Parathyroid adenoma (tissue), 2 donors: ENCODE results near the gene TMPRSS13.

Experiments used
- H2AFZ ChIP-seq: fragments of 300-600 bp; sonication (generic); one replicate; pipeline ENCODE4 v1.7.0; 2017; ENCODE audit warnings: antibody characterized with exemption, mild to moderate bottlenecking
- H3K27ac ChIP-seq: fragments of 300-600 bp; sonication (generic); one replicate; pipeline ENCODE4 v1.7.0; 2017
- H3K27me3 ChIP-seq: fragments of 300-600 bp; sonication (generic); one replicate; pipeline ENCODE4 v1.7.0; 2017; ENCODE audit warnings: low read length; ENCODE audit not compliant: control insufficient read depth, insufficient read depth
- H3K36me3 ChIP-seq: fragments of 300-600 bp; sonication (generic); one replicate; pipeline ENCODE4 v1.7.0; 2017; ENCODE audit warnings: low read length; ENCODE audit not compliant: control insufficient read depth, insufficient read depth
- H3K4me1 ChIP-seq: fragments of 300-600 bp; sonication (generic); one replicate; pipeline ENCODE4 v1.7.0; 2017; ENCODE audit warnings: control low read depth
- H3K4me2 ChIP-seq: fragments of 300-600 bp; sonication (generic); one replicate; pipeline ENCODE4 v1.7.0; 2017; ENCODE audit warnings: low read length
- H3K4me3 ChIP-seq: fragments of 300-600 bp; sonication (generic); one replicate; pipeline ENCODE4 v1.7.0; 2017; ENCODE audit warnings: low read depth, low read length
- H3K79me2 ChIP-seq: fragments of 300-600 bp; sonication (generic); one replicate; pipeline ENCODE4 v1.7.0; 2017; ENCODE audit warnings: control low read depth
- H3K9ac ChIP-seq: fragments of 300-600 bp; sonication (generic); one replicate; pipeline ENCODE4 v1.7.0; 2017; ENCODE audit warnings: mild to moderate bottlenecking
- H3K9me3 ChIP-seq: fragments of 300-600 bp; sonication (generic); one replicate; pipeline ENCODE4 v1.7.0; 2017; ENCODE audit warnings: low read length; ENCODE audit not compliant: control insufficient read depth
- TF ChIP-seq, protein P1 (sequence below): fragments of 300-600 bp; sonication (generic); IDR thresholded peaks from one replicate; pipeline ENCODE4 v1.7.0; 2017; ENCODE audit warnings: antibody characterized with exemption, mild to moderate bottlenecking
- donor health status: primary hyperparathyroidism.

TMPRSS13 gene

DNA sequence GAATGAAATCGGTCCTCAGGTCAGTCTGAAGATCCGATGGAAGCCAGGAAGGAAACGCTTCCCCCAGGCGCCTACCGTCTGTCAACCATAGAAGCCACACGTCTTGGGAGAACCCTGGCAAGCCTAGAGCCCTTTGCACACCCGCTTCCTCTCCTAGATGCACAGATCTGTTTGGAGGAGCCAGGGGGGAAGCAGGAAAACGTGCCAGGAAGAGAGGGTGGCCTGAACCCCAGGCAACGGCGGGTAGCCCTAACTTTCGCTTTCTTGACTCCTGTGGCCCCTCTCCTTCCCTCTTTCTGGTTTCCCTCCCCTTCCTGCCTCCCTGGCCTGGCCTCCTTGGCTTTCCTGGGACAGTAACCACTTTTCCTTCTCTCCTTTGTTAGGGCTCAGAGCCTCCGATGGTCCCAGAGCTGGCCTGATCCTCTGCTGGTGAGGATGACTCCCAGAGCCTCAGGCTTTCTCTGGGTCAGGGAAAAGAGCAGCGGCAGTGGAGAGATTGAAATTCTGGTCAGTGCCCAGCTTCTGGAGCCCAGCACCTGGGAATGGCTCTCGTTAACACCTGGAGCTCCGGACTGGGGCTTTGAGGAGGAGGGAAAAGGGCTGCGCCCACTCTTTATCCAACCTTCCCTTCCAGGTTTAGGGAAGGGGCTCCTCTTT is 54.8 kb downstream of the TMPRSS13 start:
- no peak overlapping the region for H2AFZ ChIP-seq
- H3K4me1 ChIP-seq = no peaks in the 10 kb centered on the region
- no peaks in the 10 kb centered on the region for H3K36me3 ChIP-seq
- H3K9ac ChIP-seq = no peak overlapping the region
- H3K79me2 ChIP-seq = no peaks in the 10 kb centered on the region
- TF ChIP-seq, protein P1, sequence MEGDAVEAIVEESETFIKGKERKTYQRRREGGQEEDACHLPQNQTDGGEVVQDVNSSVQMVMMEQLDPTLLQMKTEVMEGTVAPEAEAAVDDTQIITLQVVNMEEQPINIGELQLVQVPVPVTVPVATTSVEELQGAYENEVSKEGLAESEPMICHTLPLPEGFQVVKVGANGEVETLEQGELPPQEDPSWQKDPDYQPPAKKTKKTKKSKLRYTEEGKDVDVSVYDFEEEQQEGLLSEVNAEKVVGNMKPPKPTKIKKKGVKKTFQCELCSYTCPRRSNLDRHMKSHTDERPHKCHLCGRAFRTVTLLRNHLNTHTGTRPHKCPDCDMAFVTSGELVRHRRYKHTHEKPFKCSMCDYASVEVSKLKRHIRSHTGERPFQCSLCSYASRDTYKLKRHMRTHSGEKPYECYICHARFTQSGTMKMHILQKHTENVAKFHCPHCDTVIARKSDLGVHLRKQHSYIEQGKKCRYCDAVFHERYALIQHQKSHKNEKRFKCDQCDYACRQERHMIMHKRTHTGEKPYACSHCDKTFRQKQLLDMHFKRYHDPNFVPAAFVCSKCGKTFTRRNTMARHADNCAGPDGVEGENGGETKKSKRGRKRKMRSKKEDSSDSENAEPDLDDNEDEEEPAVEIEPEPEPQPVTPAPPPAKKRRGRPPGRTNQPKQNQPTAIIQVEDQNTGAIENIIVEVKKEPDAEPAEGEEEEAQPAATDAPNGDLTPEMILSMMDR = no peak
- H3K27ac ChIP-seq = no peak overlapping the region
- H3K27me3 ChIP-seq = no peaks in the 10 kb centered on the region
- H3K9me3 ChIP-seq = no peaks in the 10 kb centered on the region
- H3K4me2 ChIP-seq = no peak overlapping the region
- no peak overlapping the region for H3K4me3 ChIP-seq

DNA sequence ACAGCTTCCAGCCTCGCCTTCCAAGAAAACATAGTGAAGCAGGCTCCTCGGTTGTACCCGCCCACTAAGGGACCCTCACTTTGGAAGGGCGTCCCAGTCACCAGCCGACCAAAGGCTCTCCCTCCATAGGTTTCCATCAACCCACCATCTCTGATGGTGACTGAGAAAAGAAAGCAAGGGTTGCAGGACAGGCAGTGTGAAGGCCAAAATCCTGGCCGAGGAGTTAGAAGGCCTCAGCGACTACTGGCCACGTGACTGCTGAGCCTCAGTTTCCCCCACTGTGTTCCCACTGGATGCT is 55.4 kb downstream of the TMPRSS13 start:
- H3K27ac ChIP-seq = no peak overlapping the region
- H3K4me3 ChIP-seq = no peak overlapping the region

DNA sequence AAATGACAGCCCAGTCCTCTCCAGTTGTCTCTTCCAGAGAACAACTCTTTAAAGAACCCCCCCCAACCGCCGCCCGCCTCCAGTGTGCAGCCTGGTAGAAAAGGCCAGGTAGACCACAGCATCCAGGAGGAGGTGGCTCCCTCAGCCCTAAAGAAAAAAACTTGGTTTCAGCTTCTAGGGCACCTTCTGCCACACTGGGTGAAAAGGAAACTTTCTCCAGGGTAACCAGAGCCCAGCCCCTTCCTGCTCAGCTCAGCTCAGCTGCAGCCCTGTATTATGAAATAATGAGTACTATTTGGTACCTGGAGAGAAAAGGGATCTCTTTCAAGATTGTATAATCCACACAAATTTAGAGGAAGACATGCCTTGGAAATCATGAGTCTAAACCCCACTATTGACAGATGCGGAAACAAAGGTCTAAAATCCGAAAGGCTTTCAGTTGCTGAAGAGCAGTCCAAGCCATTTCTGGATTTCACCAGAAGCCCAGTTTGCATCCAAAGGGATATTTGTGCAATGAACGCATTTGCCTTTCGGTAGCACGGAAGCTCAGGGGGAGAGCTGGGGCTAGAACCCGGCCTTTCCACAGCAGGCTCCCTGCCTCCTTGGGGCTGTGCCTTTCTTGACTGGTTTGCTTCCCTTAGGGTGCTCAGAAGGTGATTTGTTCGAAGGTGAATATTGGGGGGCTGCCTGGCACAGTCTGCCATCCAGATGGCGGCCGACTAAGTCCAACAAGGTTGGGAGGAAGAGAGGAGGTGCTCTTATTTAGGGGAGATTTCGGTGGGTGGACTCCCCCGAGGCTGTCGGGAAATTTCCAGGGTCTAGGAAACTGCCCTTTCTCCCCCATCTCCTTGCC is 56.0 kb downstream of the TMPRSS13 start:
- no peak overlapping the region for H3K4me3 ChIP-seq
- H3K36me3 ChIP-seq = no peaks in the 10 kb centered on the region
- H3K27me3 ChIP-seq = no peaks in the 10 kb centered on the region
- no peaks in the 10 kb centered on the region for H3K9me3 ChIP-seq
- H2AFZ ChIP-seq = no peak overlapping the region
- no peak overlapping the region for H3K9ac ChIP-seq
- TF ChIP-seq, protein P1 = no peak
- no peak overlapping the region for H3K4me2 ChIP-seq
- no peaks in the 10 kb centered on the region for H3K4me1 ChIP-seq
- H3K79me2 ChIP-seq = no peaks in the 10 kb centered on the region
- no peak overlapping the region for H3K27ac ChIP-seq

More for the DNA sequence above, 55.4 kb downstream of the TMPRSS13 start:
- TF ChIP-seq, protein P1 = no peak
- H3K9me3 ChIP-seq = no peaks in the 10 kb centered on the region
- H2AFZ ChIP-seq = no peak overlapping the region
- H3K4me2 ChIP-seq = no peak overlapping the region
- H3K79me2 ChIP-seq = no peaks in the 10 kb centered on the region
- H3K4me1 ChIP-seq = no peaks in the 10 kb centered on the region
- no peaks in the 10 kb centered on the region for H3K36me3 ChIP-seq
- no peak overlapping the region for H3K9ac ChIP-seq
- H3K27me3 ChIP-seq = no peaks in the 10 kb centered on the region

DNA sequence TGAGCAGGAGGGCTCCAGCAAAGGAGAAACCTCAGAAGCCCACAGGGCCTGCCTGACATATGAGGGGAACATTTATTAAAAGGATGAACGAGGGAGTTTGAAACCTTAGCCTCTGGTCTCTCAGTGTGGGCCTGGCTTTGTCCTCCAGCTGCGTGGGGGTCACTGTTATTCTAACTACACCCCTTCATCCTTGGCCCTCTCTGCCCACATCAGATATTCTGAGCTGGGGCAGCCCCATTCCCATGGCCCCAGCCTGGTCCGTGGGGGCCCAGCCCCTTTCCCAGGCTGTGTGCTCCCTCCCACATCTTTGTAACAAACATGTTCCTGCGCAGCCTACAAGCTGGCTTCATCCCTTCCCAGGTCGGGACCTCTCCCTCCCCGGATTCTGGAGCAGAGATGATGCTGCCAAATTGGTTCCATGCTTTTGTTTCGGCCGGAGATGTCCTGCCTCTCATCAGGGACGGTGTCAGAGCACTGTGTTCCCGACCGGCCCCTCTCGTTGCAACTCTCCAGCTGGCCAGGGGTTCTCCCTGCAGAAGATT is 56.7 kb downstream of the TMPRSS13 start:
- Histone ChIP-seq H3K9me3 (no peaks in the 10 kb centered on the region), H3K27ac (no peak overlapping the region), H3K4me3 (no peak overlapping the region), H2AFZ (no peak overlapping the region), H3K4me1 (no peaks in the 10 kb centered on the region), H3K79me2 (no peaks in the 10 kb centered on the region), H3K9ac (no peak overlapping the region), H3K27me3 (no peaks in the 10 kb centered on the region), H3K4me2 (no peak overlapping the region), H3K36me3 (no peaks in the 10 kb centered on the region)
- TF ChIP-seq, protein P1 = no peak
